ENCODE results near the gene MAT1A.

DNA sequence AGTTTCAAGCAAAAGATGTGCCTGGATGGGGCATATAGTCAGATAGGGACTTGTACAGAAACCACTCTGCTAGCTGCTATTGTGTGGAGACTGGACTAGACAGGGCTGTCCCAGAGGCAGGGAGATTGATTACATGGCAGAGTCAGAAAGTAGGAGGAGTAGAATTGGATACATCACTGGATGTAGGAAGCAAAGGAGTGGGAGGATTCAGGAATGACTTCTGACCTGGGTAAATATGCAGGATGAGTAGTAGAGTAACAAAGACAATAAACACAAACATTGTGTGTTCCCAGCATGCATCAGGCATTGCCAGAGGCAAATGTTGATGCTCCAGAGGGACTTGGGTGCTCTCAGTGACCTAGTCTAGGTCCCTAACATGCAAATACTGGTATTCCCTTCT lies 30.9 kb upstream of the MAT1A start:
- TF ChIP-seq POLR2AphosphoS5 (IDR thresholded peaks at IDR 0.05; ENCODE audit: low read depth, low read length) (no peak), BCL11A (IDR thresholded peaks at IDR 0.05; ENCODE audit: low read depth in 2 of 2, low read length in 2 of 2) (no peak), SP1 (IDR thresholded peaks at IDR 0.05; ENCODE audit: low read depth, low read length) (no peak), SIX5 (IDR thresholded peaks at IDR 0.05; ENCODE audit: low read depth, low read length) (no peak), GABPA (IDR thresholded peaks at IDR 0.05; ENCODE audit: borderline replicate concordance, insufficient read depth, low read length) (no peak)
- TF ChIP-seq, protein P1, sequence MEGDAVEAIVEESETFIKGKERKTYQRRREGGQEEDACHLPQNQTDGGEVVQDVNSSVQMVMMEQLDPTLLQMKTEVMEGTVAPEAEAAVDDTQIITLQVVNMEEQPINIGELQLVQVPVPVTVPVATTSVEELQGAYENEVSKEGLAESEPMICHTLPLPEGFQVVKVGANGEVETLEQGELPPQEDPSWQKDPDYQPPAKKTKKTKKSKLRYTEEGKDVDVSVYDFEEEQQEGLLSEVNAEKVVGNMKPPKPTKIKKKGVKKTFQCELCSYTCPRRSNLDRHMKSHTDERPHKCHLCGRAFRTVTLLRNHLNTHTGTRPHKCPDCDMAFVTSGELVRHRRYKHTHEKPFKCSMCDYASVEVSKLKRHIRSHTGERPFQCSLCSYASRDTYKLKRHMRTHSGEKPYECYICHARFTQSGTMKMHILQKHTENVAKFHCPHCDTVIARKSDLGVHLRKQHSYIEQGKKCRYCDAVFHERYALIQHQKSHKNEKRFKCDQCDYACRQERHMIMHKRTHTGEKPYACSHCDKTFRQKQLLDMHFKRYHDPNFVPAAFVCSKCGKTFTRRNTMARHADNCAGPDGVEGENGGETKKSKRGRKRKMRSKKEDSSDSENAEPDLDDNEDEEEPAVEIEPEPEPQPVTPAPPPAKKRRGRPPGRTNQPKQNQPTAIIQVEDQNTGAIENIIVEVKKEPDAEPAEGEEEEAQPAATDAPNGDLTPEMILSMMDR (IDR thresholded peaks at IDR 0.05; ENCODE audit: control extremely low read depth in 1 of 3, insufficient read depth in 1 of 3, low read depth in 1 of 3, low read length in 3 of 3): no peak
